Measurements from ENCODE around the gene APBA2.

DNA sequence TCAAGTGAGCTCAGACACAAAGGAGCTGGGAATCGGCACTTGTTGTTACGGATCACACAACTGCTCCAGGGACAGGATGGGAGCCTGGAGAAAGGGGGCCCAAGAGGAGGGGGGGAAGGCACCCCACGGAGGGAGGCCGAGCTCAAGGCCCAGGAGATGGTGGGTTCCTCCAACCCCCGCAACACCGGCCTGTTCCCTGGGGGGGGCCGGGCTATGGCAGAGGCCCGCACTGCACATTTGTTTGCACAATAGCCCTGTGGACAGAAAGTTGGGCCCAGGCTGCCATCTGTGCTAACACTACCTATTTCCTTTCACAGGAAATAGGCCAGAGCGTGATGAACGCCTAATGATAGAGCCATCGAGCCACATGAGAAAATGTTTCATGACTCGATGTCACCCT lies 236.7 kb downstream of the APBA2 start:
- TF ChIP-seq POLR2A (IDR thresholded peaks at IDR 0.05): no peak
- TF ChIP-seq, protein P1, sequence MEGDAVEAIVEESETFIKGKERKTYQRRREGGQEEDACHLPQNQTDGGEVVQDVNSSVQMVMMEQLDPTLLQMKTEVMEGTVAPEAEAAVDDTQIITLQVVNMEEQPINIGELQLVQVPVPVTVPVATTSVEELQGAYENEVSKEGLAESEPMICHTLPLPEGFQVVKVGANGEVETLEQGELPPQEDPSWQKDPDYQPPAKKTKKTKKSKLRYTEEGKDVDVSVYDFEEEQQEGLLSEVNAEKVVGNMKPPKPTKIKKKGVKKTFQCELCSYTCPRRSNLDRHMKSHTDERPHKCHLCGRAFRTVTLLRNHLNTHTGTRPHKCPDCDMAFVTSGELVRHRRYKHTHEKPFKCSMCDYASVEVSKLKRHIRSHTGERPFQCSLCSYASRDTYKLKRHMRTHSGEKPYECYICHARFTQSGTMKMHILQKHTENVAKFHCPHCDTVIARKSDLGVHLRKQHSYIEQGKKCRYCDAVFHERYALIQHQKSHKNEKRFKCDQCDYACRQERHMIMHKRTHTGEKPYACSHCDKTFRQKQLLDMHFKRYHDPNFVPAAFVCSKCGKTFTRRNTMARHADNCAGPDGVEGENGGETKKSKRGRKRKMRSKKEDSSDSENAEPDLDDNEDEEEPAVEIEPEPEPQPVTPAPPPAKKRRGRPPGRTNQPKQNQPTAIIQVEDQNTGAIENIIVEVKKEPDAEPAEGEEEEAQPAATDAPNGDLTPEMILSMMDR (IDR thresholded peaks at IDR 0.05): no peak
